GM12865 (cell line): Measurements from ENCODE around the gene BMERB1.
"Not testable (repeated sequence)": the region's sequence is repeated elsewhere in the genome, so short reads cannot be mapped to it uniquely, and the experiment has no call there.

ENCODE experiments used
- DNase-seq: peaks from one replicate; pipeline ENCODE4 v3.0.0; 2010; ENCODE audit warnings: low read depth
- H3K4me3 ChIP-seq: 2 replicates; pipeline ENCODE4 v1.5.1; 2011; ENCODE audit warnings: mild to moderate bottlenecking, low read depth, low read length, control low read depth
- TF ChIP-seq, protein P1 (sequence below): IDR thresholded peaks from 2 replicates; pipeline ENCODE4 v1.5.1; 2011; ENCODE audit warnings: low read length, control low read depth, low read depth, inconsistent platforms; ENCODE audit not compliant: insufficient read depth; ENCODE audit errors: missing control alignments

BMERB1 gene

DNA sequence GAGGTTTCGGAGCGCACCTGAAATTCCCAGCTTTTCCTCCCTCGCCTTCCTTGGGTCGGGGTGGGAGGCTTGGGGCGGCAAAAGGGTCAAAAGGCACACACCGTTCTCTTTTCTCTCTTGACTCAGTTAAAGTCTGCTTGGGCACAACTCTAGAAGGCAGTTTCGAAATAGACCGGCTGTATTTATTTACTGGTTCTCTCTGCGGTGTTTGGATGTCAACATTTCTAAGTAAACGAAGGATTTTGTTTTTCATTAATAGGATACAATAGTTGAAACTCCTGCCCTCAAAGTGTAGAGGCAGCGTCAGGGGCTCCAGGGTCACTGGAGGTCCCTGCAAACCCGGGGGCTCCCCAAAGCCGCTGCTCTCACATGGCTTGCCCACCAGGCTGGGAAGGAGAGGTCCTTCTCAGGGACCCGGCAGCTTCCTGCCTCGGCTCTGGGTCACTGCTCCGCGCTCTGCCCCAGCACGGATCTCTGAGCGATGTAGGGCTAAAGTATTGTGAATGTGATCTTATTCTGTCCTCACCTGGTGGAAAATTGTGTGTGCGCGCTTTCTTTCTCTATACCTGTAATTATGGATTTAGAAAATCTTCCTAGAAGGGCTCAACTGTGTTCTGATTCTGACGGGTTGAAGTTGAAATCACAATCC, 952 bp downstream of the BMERB1 start:
- peak overlapping the region; percentile 50 for H3K4me3 ChIP-seq
- TF ChIP-seq, protein P1, sequence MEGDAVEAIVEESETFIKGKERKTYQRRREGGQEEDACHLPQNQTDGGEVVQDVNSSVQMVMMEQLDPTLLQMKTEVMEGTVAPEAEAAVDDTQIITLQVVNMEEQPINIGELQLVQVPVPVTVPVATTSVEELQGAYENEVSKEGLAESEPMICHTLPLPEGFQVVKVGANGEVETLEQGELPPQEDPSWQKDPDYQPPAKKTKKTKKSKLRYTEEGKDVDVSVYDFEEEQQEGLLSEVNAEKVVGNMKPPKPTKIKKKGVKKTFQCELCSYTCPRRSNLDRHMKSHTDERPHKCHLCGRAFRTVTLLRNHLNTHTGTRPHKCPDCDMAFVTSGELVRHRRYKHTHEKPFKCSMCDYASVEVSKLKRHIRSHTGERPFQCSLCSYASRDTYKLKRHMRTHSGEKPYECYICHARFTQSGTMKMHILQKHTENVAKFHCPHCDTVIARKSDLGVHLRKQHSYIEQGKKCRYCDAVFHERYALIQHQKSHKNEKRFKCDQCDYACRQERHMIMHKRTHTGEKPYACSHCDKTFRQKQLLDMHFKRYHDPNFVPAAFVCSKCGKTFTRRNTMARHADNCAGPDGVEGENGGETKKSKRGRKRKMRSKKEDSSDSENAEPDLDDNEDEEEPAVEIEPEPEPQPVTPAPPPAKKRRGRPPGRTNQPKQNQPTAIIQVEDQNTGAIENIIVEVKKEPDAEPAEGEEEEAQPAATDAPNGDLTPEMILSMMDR, result no peak
- DNase-seq, result no peak

DNA sequence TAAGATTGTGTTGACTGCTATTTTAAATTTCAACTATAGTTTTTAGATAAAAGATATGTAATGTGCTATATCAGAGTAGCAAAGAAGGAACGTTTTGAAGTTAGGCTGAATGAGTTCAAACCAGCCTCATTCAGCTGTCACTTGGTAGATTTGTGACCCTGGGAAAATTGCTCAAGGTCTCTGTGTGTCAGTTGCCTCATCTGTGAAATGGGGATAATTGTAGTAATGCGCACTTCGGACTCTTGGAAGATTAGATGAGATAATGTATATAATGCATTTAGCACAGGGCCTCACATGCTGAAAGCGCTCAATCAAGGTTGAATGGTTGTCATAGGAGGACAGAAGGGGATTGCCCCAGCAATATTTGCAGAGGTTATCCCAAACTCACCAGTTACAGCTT, 4.7 kb downstream of the BMERB1 start:
- TF ChIP-seq, protein P1, result no peak
- no peak overlapping the region for H3K4me3 ChIP-seq
- DNase-seq, result no peak

DNA sequence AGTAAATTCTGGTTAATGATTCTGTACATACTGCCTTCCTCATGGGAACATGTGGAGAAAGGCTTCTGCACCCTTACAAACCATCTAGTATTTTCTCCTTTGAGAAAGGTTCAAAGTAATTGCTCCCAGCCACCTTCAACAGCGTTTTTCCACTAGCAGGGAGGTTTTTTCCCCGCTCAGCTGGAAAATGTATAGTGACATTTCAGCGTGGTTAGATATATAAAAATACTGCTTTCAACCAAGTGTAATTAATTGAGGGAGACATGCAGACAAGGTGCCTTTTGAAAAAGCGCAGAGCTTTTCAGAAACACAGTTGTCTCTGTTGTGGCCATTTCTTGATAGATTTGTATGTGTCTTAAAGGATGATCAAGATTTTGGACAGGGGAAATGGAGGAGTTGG, 5.1 kb downstream of the BMERB1 start:
- no peak for DNase-seq
- H3K4me3 ChIP-seq, result no peak overlapping the region
- TF ChIP-seq, protein P1, result no peak

DNA sequence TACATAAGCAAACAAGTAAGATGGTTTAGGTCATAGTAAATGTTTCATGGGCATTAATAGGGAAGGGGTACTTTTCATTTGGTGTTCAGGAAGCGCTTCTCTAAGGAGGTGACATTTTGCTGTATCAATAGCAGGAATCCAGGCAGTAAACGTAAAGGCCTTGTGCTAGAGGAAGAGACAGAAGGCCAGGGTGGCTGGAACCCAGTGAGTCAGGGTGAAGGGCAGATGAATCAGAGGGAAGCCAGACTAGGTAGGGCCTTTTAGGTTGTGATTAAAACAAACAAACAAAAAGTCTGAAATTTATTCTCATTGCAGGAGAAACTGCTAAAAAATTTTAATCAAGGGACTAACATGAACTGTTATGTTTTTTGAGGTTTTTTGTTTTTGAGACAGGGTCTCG, 6.5 kb downstream of the BMERB1 start:
- DNase-seq, result no peak
- no peak overlapping the region for H3K4me3 ChIP-seq
- TF ChIP-seq, protein P1, result no peak

DNA sequence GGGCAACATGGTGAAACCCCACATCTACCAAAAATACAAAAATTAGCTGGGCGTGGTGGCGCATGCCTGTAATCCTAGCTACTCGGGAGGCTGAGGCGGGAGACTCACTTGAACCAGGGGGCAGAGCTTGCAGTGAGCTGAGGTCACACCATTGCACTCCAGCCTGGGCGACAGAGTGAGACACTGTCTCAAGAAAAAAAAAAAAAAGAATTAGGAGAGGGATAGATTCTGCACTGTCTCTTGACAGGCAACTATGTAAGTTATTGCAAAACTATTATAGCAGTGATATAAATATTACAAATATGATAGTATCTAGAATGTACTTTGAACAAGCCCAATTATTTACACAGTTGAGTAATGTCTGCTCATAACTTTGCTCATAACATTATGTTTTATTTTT, 7.8 kb downstream of the BMERB1 start:
- not testable (repeated sequence) for DNase-seq, H3K4me3 ChIP-seq

DNA sequence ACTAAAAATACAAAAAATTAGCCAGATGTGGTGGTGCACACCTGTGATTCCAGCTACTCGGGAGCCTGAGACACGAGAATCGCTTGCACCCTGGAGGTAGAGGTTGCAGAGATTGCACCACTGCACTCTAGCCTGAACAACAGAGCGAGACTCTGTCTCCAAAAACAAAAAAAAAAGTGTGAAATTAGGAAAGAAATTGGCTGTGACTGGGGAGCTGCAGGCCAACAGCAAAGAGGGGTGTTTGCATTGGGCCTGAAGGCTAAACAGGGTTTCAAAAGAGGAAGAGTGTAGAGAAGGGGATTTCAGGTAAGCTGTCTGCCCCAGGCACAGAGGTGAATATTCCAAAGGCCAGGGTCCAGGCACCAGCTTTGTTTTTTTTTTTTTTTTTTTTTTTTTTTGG, 9.4 kb downstream of the BMERB1 start:
- TF ChIP-seq, protein P1, result no peak
- no peak for DNase-seq

DNA sequence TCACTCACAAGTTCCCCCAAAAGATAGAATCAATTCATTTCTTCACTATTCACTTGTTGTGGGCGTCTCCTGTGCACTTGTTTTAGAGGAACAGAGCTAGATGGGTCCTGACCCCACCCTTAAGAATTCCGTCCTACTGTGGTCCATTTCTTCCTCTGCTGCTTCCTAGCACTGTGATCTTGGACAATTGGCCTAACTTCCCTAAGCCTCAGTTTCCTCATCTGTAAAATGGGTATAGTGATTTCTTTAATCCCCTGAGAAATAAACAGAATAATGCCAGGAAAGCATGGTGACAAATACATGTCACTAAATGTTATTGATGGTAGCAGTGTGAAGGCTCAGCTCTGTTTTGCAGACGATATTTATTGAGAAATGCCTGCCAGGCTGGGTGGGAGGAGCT, 9.9 kb downstream of the BMERB1 start:
- DNase-seq, result no peak
- no peak overlapping the region for H3K4me3 ChIP-seq
- TF ChIP-seq, protein P1, result no peak

More for the DNA sequence above, 9.4 kb downstream of the BMERB1 start:
- no peak overlapping the region for H3K4me3 ChIP-seq
